ENCODE measurements around the gene TEAD1. TPM values are rescaled to one million over a fixed set of nuclear protein-coding genes. Genes with fewer than 3 reads are reported as not detected.

The TEAD1 gene
- total and polyA plus RNA-seq, 2 experiments from 2014 or later: 24.5 to 103 TPM

- Mint-ChIP-seq H3K36me3 (ENCODE audit: low read depth) (peaks cover 3% of the 10 kb centered on the region; the same call in 1 of the 3 replicates), H3K4me1 (peaks cover 88% of the 10 kb centered on the region), H3K27me3 (ENCODE audit: insufficient read depth, low read depth, poor library complexity) (peaks cover 5% of the 10 kb centered on the region), H3K27ac (peak overlapping the region; percentile 97), H3K9me3 (no peaks in the 10 kb centered on the region), H3K4me3 (peak overlapping the region; percentile 61)
- H2AFZ ChIP-seq: no peak overlapping the region
- peaks cover 88% of the 10 kb centered on the region for H3K79me2 ChIP-seq (replicated peaks; ENCODE audit: insufficient read depth)
- 0 out of 2 replicates have a peak overlapping the region, but pooled peaks have one; percentile 19 for H3K4me3 ChIP-seq
- H3K27me3 ChIP-seq (ENCODE audit: insufficient read depth): no peaks in the 10 kb centered on the region
- DNase-seq (ENCODE audit: low spot score) (no peak), ATAC-seq (no peak)
- peaks cover 36% of the 10 kb centered on the region for H4K20me1 ChIP-seq (replicated peaks; ENCODE audit: insufficient read depth)
- peak overlapping the region; percentile 85 for H3K27ac ChIP-seq (ENCODE audit: low read depth)
- no peaks in the 10 kb centered on the region for H3K36me3 ChIP-seq (ENCODE audit: insufficient read depth)
- H3F3A ChIP-seq (replicated peaks; ENCODE audit: low read depth): 0 out of 2 replicates have a peak, but pooled peaks cover 4% of the 10 kb centered on the region
- peaks cover 78% of the 10 kb centered on the region for H3K4me1 ChIP-seq (ENCODE audit: insufficient read depth)
- TF ChIP-seq NANOG (IDR thresholded peaks at IDR 0.05; ENCODE audit: borderline replicate concordance) (no peak), ZNF331 (CRISPR knock-in tag; IDR thresholded peaks at IDR 0.05; ENCODE audit: low read depth) (no peak), JUNB (IDR thresholded peaks at IDR 0.05; ENCODE audit: unreplicated experiment) (no peak), CTCF (conservative IDR thresholded peaks at IDR 0.05; ENCODE audit: low read depth in 2 of 2) (no peak), ETS1 (IDR thresholded peaks at IDR 0.05) (no peak), POLR2AphosphoS5 (IDR thresholded peaks at IDR 0.05; ENCODE audit: low read depth) (no peak), EZH2 (IDR thresholded peaks at IDR 0.05; ENCODE audit: low read depth, unreplicated experiment) (no peak), ZNF114 (CRISPR knock-in tag; IDR thresholded peaks at IDR 0.05) (no peak), CREB1 (CRISPR knock-in tag; IDR thresholded peaks at IDR 0.05; ENCODE audit: low read depth) (no peak), EZH2phosphoT487 (IDR thresholded peaks at IDR 0.05; ENCODE audit: unreplicated experiment) (no peak)
- TF ChIP-seq, protein P1, sequence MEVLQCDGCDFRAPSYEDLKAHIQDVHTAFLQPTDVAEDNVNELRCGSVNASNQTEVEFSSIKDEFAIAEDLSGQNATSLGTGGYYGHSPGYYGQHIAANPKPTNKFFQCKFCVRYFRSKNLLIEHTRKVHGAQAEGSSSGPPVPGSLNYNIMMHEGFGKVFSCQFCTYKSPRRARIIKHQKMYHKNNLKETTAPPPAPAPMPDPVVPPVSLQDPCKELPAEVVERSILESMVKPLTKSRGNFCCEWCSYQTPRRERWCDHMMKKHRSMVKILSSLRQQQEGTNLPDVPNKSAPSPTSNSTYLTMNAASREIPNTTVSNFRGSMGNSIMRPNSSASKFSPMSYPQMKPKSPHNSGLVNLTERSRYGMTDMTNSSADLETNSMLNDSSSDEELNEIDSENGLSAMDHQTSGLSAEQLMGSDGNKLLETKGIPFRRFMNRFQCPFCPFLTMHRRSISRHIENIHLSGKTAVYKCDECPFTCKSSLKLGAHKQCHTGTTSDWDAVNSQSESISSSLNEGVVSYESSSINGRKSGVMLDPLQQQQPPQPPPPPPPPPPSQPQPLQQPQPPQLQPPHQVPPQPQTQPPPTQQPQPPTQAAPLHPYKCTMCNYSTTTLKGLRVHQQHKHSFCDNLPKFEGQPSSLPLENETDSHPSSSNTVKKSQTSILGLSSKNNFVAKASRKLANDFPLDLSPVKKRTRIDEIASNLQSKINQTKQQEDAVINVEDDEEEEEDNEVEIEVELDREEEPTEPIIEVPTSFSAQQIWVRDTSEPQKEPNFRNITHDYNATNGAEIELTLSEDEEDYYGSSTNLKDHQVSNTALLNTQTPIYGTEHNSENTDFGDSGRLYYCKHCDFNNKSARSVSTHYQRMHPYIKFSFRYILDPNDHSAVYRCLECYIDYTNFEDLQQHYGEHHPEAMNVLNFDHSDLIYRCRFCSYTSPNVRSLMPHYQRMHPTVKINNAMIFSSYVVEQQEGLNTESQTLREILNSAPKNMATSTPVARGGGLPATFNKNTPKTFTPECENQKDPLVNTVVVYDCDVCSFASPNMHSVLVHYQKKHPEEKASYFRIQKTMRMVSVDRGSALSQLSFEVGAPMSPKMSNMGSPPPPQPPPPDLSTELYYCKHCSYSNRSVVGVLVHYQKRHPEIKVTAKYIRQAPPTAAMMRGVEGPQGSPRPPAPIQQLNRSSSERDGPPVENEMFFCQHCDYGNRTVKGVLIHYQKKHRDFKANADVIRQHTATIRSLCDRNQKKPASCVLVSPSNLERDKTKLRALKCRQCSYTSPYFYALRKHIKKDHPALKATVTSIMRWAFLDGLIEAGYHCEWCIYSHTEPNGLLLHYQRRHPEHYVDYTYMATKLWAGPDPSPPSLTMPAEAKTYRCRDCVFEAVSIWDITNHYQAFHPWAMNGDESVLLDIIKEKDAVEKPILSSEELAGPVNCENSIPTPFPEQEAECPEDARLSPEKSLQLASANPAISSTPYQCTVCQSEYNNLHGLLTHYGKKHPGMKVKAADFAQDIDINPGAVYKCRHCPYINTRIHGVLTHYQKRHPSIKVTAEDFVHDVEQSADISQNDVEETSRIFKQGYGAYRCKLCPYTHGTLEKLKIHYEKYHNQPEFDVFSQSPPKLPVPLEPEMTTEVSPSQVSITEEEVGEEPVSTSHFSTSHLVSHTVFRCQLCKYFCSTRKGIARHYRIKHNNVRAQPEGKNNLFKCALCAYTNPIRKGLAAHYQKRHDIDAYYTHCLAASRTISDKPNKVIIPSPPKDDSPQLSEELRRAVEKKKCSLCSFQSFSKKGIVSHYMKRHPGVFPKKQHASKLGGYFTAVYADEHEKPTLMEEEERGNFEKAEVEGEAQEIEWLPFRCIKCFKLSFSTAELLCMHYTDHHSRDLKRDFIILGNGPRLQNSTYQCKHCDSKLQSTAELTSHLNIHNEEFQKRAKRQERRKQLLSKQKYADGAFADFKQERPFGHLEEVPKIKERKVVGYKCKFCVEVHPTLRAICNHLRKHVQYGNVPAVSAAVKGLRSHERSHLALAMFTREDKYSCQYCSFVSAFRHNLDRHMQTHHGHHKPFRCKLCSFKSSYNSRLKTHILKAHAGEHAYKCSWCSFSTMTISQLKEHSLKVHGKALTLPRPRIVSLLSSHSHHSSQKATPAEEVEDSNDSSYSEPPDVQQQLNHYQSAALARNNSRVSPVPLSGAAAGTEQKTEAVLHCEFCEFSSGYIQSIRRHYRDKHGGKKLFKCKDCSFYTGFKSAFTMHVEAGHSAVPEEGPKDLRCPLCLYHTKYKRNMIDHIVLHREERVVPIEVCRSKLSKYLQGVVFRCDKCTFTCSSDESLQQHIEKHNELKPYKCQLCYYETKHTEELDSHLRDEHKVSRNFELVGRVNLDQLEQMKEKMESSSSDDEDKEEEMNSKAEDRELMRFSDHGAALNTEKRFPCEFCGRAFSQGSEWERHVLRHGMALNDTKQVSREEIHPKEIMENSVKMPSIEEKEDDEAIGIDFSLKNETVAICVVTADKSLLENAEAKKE (CRISPR knock-in tag; IDR thresholded peaks at IDR 0.05): no peak
- no peaks in the 10 kb centered on the region for H3K9me2 ChIP-seq (ENCODE audit: insufficient read depth)
- H3K4me2 ChIP-seq: peak overlapping the region; percentile 71
Measured at GRCh38 chr11:12725055-12725862, 51.0 kb downstream of the TEAD1 start.
